ENCODE data around the gene KRTAP4-9.
"Not testable (repeated sequence)": the region's sequence is repeated elsewhere in the genome, so short reads cannot be mapped to it uniquely, and the experiment has no call there.

The KRTAP4-9 gene

GRCh38 chr17:41105347-41105746 lies at the start of gene KRTAP4-9:
TSS of gene KRTAP4-9 (plus strand) at chr17:41105389. CDS start at chr17:41105389, 0 bp downstream.
- not testable (repeated sequence) for DNase-seq (ENCODE audit: low read depth)

GRCh38 chr17:41057547-41057946 lies 47.6 kb upstream of the KRTAP4-9 start:
- no peak for DNase-seq (ENCODE audit: low read depth)

GRCh38 chr17:41058741-41059140 lies 46.4 kb upstream of the KRTAP4-9 start:
- DNase-seq (ENCODE audit: low read depth): no peak

- DNase-seq (ENCODE audit: low read depth): peak; percentile 86
Observed at GRCh38 chr17:41059276-41060051, 45.7 kb upstream of the KRTAP4-9 start.

GRCh38 chr17:41060052-41060604 lies 45.1 kb upstream of the KRTAP4-9 start, which contains the start of gene KRTAP2-3:
TSS of gene KRTAP2-3 (minus strand) at chr17:41060114. CDS start at chr17:41060050, 64 bp downstream.
- DNase-seq (ENCODE audit: low read depth): peak; percentile 92

- DNase-seq (ENCODE audit: low read depth): peak; percentile 93
Observed at GRCh38 chr17:41061964-41062363, 43.2 kb upstream of the KRTAP4-9 start.

GRCh38 chr17:41063449-41063848 lies 41.7 kb upstream of the KRTAP4-9 start:
- no peak for DNase-seq (ENCODE audit: low read depth)

- no peak for DNase-seq (ENCODE audit: low read depth)
Observed at GRCh38 chr17:41064301-41064700, 40.9 kb upstream of the KRTAP4-9 start.

GRCh38 chr17:41065016-41065689 lies 40.0 kb upstream of the KRTAP4-9 start:
- DNase-seq (ENCODE audit: low read depth): not testable (repeated sequence)

GRCh38 chr17:41065829-41066624 lies 39.2 kb upstream of the KRTAP4-9 start, which contains the start of gene KRTAP2-4:
TSS of gene KRTAP2-4 (minus strand) at chr17:41065879. CDS start at chr17:41065845, 34 bp downstream.
- peak; percentile 79 for DNase-seq (ENCODE audit: low read depth)

GRCh38 chr17:41067281-41067680 lies 37.9 kb upstream of the KRTAP4-9 start:
- DNase-seq (ENCODE audit: low read depth): no peak

GRCh38 chr17:41069031-41069430 lies 36.2 kb upstream of the KRTAP4-9 start:
- no peak for DNase-seq (ENCODE audit: low read depth)

- no peak for DNase-seq (ENCODE audit: low read depth)
Observed at GRCh38 chr17:41071606-41072360, 33.4 kb upstream of the KRTAP4-9 start.

GRCh38 chr17:41073676-41074075 lies 31.5 kb upstream of the KRTAP4-9 start:
- DNase-seq (ENCODE audit: low read depth): no peak

GRCh38 chr17:41076788-41077187 lies 28.4 kb upstream of the KRTAP4-9 start:
- no peak for DNase-seq (ENCODE audit: low read depth)

- DNase-seq (ENCODE audit: low read depth): no peak
Observed at GRCh38 chr17:41082626-41083025, 22.6 kb upstream of the KRTAP4-9 start.

- DNase-seq (ENCODE audit: low read depth): not testable (repeated sequence)
Observed at GRCh38 chr17:41083427-41083826, 21.8 kb upstream of the KRTAP4-9 start.

- DNase-seq (ENCODE audit: low read depth): not testable (repeated sequence)
Observed at GRCh38 chr17:41084100-41084856, 20.9 kb upstream of the KRTAP4-9 start, which contains the start of gene KRTAP4-7. TSS of gene KRTAP4-7 (plus strand) at chr17:41084150. CDS start at chr17:41084207, 57 bp downstream.

GRCh38 chr17:41088760-41089352 lies 16.3 kb upstream of the KRTAP4-9 start:
- not testable (repeated sequence) for DNase-seq (ENCODE audit: low read depth)

- DNase-seq (ENCODE audit: low read depth): no peak
Observed at GRCh38 chr17:41096055-41096454, 9.1 kb upstream of the KRTAP4-9 start.

Data from non-pigmented ciliary epithelial cell (primary cell).